AG08395 (cell line): ENCODE results near the gene ADD1.
A peak's percentile ranks its signal among the peaks of the same experiment; 100 is the strongest.

Experiments
- DNase-seq: peaks from one replicate; pipeline ENCODE4 v3.0.0; 2012; ENCODE audit warnings: mixed read lengths, low spot score

Gene ADD1

GRCh38 chr4:2843263-2843940 is at the start of gene ADD1:
Gene ADD1, plus strand, starts transcription at chr4:2843844. Its CDS starts 32,072 bp downstream, at chr4:2875916.
- DNase-seq, result peak; percentile 100

DNA sequence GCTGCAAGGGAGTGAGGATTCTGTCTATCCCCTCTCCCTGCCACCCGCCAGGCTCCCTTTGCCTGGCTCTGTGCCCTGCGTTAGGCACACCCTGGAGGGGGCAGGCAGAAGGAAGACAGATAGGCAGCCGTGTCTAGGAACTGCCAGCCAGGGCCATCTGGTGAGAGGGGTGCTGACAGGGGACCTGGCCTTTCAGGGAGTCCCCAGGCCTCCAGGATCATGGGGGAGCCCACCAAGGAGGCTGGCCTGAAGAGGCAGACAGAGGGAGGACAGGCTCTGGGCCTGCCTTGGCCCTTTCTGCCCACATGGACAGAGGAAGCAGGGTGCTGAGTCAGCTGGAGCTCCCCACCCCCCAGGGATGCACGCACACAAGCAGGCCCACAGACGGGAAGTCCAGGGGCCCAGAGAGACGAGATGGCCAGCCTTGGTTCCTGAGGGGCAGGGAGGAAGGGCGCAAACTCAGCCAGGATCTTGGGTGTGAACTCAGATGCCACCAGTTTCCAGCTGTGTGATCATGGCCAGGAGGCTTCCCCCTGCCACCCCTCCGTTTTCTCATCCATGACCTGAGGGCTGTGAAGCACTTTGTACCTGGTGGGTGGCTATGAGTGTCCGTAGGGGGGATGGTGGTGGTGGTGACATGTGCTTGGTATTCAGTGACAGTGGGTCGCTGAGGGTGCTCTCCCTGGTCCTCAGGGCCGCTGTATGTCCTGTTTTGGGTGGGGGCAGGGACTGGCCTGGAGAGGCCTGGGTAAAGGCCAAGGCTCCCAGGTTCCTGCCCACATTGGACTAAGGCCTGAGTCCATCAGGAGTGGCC is 49.0 kb upstream of the ADD1 start:
- peak; percentile 70 for DNase-seq

GRCh38 chr4:2795300-2795892 is 48.2 kb upstream of the ADD1 start:
- DNase-seq, result no peak

GRCh38 chr4:2795893-2796848 is 47.5 kb upstream of the ADD1 start:
- peak; percentile 48 for DNase-seq

GRCh38 chr4:2796849-2797544 is 46.6 kb upstream of the ADD1 start:
- DNase-seq, result no peak

DNA sequence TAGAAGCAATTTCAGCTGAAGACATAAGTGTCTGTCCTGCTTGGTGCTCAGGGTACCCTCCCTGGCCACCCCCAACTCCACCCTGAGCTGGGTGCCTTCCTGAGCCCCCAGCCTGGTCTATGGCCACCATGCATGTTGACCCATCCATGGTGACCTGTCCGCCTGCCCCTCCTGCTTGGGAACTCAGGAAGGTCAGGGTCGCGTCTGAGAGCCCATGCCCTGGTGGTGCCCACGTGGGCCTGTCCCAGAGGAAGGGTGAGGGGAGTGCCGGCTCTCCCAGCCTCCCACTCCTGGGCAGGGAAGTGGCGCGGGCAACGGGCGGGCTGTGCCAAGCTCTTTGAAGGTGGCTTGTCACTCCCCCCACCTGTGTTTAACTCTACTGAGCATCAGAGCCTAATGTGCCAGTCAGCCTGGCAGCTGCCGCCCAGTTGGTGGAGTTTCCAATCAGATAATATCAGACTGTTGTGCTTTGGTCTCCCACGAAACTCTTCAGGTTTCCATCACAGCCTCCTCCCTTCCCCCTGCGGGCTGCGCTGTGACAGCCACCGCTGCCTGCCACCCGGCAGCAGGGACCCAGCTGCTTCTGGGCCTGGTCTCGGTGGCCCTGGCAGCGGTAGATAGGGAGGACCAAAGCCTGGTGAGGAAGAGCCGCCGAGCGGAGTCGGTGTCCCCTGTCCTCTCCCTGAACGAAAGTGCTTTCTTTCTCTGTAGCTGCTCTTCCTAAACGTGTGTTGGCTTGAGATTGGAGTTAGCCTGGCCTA is 45.9 kb upstream of the ADD1 start:
- DNase-seq, result no peak

- DNase-seq, result no peak
Observed at GRCh38 chr4:2798399-2799223, 45.0 kb upstream of the ADD1 start.

- DNase-seq, result no peak
Observed at GRCh38 chr4:2799224-2799911, 44.3 kb upstream of the ADD1 start.

DNA sequence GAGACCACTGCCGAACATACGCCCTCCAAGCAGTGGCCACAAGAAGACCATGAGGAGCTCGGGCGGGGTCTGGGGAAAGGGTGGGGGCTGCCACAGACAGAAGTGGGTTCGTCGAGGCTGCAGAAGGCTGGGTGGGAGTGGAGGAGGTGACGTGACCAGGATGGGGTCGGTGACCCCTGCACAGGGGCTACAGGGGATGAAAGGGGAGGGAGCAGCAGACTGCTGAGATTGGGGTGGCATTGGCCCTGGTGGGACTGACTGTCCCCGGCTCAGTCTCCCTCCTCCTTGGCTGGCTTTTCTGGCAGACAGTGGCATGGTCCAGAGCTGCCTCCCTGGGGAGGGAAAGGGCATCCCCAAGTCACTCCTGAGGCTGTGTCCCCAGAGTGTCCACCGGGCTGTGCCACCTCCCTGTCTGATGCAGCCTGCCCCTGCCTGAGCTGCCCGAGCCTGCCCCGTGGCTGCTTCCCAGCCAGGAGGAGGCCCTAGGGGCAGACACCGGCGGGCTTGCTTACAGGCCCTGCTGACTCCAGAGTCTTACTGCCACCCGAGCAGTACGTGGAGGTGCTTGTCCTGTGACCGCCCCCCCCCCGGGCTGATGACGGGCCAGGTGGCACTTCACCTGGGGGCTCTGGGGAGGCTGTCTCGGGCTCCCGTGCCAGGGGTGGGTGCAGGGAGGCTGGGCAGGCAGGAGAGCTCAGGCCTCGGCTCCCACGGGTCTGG is 43.5 kb upstream of the ADD1 start:
- no peak for DNase-seq

DNA sequence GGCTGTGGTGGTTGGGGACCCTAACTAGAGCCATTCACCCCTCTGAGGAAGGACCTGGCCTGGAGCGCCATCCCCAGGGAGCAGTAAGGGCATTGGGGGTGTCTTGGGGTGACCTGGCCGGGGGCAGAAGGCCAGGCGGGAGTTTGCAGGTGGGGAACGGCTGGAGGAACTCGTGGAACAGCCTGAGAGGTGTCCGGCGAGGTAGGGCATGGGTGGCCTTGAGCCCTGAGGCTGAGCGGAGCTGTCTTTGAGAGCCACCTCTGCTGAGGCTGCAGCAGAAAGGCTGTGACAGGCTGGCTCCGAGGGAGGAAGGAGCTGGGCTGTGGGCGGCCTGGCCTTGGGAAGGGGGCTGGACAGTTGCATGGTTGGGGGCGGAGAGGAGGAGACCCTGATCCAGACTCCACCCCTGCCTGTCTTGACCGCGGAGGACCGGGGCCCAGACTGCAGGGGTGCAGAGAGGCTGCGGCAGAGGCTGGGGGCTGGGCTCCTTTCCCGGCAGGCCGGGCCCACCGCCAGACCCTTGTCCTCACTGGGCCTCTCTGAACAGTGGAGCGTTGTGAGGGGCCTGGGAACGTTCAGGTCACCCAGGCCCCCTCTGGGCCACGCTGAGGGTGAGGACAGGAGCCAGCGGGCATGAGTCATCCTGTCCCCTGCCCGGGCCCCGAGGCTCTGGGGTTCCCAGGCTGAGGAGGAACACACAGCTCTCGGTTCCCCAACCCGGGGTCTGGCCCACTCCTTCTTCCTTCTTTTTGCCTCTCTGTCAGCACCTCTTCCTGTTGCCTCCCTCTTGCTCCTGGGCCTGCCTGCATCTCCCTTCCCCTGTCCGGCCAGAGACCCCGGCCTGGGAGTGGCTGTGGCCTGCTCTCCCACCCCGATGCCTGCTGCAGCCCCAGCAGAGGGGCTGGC is 42.7 kb upstream of the ADD1 start:
- peak; percentile 54 for DNase-seq

- DNase-seq, result no peak
Observed at GRCh38 chr4:2802618-2803531, 40.8 kb upstream of the ADD1 start.

- peak; percentile 59 for DNase-seq
Observed at GRCh38 chr4:2803624-2804448, 39.8 kb upstream of the ADD1 start.

DNA sequence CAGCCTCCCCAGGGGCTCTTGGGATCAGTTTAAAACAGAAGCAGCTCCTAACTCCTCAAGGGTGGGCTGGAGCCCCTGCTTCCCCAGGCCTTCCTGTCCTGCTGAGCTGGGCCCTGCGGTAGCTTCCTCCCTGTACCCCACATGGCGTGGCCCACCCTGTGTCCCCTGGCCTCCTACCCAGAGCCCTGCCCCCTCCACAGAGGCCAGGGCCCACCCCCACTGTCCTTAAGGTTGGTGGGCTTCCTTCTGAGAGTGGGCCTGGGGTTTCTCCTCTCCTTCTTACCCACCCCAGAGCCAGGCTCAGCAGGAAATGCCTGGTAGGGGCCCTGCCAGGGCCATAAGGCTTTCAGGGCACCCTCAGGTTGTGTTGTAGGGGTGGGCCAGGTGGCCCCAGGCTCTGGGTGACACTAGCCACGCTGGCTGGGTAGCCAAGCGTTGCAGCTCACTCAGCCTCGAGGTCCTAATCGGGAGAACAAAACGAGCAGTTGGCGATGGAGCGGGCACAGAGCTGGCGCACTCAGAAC is 39.1 kb upstream of the ADD1 start:
- DNase-seq, result no peak

GRCh38 chr4:2804973-2805501 is 38.6 kb upstream of the ADD1 start:
- no peak for DNase-seq
